HG02884 (cell line): ENCODE results near the gene ERC2.

Experiments used
- ATAC-seq: cut with Tn5 transposase; IDR thresholded peaks from one replicate; pipeline ENCODE4 v1.9.1; 2021; ENCODE audit warnings: mild to moderate bottlenecking, moderate library complexity; ENCODE audit not compliant: unreplicated experiment

ERC2 gene

DNA sequence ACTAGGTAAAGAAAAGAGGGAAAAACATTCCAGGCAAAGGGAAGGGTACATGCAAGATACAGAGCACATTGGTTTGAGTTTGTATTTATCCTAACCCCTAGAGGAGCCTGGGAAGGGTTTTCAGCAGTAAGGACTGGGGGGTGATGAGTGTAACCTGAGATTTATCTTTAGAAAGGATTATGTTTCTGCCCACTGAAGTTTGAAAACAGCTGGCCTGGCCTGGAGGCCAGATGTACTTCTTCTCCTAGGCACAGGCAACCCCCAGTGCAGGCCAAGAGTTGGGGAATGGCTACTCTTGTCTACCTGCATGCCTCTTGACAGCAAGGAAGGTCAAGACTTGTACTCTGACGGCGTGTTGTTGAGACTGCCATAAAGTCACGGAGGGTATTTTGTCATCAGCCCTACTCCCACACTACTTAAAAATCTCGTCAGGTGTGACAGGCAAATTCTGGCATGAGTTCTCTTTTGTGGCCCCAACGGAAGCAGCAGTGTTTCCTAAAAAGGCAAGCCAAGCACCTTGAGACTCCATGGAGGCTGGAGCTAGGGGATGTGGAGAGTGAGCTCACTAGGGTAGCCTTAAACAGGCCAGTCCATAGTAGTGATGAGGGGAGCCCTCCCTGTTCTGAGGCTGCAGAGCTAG, 739.7 kb downstream of the ERC2 start:
- no peak for ATAC-seq

DNA sequence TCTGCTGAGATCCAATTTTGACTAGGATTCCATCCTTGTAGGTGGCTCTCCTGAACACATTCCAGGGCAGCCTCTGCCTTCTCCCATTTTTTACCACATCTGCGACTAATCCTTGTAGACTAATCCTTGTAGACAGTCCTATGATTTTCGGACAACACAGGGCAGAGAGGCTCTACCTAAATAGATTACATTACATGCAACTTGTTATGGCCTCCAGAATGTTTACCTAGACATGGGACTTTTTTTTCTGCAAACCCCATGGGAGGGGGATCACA, 741.8 kb downstream of the ERC2 start:
- no peak for ATAC-seq

DNA sequence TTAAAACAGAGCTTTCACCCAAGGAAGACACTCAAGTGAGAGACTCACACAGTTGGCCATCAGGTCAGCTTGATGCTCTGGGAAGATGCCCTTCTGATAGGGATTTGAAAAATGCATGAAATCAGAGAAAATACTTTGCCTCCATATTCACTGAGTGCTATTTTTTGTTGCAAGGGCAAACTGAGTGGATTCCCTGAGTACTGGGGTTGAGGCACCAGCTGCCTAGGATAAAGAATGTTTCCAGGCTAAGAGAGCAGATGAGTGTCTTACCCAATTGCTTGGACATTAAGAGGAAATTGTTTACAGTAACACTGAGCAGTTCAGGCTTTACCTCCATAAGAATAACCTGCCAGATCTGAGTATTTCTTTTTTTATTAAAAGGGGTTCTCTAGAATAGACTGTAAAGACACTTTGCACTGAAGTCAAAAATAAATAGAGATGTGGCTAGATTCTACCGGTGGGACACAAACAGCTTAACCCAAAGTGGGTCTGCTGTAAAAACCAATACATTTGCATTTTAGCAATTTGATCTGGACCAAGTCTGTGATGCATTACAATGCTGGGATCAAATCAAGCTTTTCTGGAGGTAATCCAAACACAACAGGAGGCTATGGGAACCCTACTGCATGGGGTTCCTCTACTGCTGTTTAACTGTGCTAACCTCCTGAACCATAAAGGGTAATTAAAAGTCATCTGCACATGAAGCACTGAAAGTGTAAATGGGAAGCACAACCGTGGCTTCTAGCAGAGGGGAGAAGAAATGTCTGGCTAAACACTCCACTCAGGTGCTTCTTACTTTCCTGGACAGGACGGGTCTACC, 742.4 kb downstream of the ERC2 start:
- ATAC-seq: no peak

DNA sequence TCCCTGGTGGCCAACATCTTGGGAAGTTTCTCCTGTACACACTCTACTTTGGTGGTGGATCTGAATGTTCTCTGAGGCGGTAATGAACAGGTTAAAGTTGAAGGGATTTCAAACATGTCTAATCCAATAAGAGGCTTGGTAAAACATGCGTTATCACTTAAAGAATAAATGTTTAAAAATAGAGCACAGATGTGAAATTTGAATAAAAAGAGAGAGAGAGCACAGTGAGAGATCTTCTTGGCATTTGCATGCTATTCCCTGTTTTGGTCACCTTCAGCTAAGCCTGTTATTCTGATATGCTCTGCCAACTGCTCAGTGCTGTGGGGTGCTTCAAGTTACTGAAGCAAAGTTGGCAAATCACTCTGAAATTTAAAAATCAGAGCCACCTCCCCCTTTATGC, 743.4 kb downstream of the ERC2 start:
- ATAC-seq: peak; percentile 60

DNA sequence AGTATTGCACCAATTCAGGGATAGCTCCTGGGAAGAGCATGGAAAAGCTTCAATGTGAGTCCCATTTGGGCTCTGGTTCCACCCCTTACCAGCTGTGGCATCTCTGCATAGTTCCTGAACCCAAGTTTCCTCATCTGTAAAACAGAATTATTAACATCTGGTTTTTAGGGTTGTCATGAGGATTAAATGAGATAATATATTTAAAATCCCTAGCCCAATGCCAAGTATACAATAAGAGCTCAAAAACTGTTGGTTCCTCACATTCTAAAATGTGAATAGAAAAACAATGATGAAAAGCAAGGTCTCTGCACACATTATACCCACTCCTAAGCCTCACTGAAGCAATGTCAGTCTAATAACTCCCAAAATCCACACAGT, 743.9 kb downstream of the ERC2 start:
- ATAC-seq: no peak

DNA sequence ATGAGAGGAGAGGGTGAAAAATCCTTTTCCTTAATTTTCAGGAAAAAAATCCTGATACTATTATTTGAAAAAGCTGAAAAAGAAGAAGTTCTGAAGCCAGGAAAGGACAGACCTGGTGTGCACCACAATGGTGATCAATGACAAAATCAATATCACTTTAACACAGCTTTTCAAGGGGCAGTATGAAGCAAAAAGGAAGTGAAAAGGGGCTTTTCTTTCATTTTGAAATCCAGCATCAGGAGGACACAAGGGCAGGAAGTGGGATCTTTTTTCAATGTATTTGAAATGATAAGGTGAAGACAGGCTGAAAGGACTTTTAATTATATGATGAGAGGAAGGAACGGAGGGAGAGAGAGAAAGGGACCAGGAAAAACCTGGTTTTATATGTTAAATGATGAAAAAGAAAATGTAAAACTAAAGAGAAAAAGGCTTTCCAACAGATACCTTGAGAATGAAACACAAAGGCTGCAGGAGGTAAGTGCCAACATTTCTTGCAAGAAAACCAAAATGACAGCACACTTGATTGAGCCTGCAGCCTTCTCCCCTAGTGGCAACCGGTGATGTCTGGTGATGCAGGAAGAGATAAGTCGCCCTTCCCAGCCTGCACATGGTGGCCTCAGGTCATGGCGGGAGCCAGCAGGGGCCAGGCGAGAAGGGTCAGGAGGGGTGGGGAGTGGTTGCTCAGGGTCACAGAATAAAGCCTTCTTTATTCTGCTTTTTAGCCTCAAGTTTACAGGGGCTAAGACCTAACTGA, 744.4 kb downstream of the ERC2 start:
- no peak for ATAC-seq

DNA sequence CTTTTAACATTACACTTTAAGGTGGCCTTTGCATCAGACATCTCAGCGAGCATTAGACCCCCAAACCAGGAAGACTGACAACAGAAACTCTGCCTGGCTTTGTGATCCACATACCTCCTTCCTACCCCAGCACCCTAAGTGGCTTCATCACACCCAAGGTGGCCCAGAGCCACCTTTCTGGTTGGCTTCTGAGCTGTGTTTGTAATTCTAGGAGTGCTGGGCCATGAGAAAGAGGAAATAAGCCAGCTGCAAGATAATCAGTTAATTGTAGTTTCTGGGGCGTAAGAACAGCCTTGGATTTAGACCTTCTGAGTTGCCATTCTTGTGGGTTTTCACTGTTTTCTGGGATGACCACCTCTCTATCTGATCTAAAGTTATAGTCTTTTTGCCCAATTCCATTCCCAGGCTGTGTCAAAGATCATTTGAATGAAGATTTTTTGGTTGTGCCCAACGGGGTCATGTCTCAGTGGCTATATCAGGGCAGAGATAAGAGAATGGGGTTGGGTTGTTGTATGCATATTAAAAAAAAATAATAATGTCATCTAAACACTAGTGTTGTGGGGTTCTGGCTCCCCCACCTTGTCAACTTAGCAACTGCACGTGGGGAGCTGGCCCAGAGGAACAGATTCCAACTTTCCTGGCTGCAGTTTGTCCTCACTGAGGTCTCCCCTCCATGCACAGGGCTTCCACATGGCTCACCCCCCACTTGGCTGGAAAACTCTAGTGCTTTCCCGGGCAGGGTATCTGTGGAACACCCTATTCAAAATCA, 746.4 kb downstream of the ERC2 start:
- ATAC-seq: no peak

GRCh38 chr3:55720614-55721013, 747.7 kb downstream of the ERC2 start:
- ATAC-seq: no peak

- ATAC-seq: no peak
Observed at GRCh38 chr3:55719508-55719907, 748.8 kb downstream of the ERC2 start.

DNA sequence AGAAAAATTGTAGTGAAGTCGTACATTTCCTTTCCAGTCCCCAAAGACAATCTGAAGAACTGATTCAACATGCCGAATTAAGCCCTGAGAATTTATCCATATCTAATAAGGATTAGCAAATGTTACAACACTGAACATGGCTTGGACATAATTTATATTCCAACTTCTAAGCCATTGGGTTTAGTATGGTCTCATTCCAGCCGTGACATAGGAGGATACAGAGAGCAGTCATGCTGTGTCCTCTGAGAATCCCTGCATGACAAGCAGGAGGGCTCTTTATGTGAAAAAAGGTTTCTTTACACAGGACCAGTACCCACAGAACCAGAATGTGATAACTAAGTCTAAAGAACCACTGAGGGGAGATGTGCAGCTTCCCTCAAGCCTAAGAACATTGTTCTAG, 749.3 kb downstream of the ERC2 start:
- no peak for ATAC-seq

DNA sequence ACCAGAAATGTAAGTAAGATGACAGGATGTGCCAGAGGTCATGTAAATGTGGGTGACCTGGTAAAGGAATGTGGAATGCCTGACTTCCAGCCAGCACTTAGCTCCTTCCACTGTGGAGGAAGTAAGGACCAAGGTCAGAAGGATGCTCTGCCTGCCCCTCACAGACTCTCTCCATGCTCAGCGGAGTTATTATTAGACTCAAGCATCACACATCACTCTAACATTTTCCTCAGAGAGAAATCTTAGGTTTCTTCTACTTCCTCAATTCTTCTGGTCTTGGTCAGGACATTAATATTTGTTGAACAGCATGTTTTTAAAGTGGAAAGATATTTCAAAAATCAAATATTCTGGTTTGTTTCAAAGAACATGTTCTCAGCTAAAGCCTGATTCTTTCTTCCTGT, 749.7 kb downstream of the ERC2 start:
- no peak for ATAC-seq

DNA sequence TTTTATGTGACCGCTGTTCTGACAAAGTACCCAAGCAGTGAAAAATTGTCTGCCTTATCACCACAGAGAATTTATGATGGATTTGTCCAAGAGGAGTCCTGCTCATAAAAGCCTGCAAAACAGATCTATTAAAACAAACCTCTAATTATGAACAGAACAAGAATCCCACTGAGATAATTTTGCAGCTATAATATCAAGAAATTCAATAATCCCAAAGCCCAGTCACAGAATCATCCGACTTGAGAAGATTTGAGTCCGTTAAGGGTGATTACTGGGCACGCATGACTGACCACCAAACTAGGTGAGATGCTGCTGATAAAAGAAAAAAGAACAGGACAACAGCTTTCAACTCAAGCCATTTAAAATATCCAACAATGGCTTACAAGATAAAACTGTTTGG, 750.2 kb downstream of the ERC2 start:
- ATAC-seq: no peak

DNA sequence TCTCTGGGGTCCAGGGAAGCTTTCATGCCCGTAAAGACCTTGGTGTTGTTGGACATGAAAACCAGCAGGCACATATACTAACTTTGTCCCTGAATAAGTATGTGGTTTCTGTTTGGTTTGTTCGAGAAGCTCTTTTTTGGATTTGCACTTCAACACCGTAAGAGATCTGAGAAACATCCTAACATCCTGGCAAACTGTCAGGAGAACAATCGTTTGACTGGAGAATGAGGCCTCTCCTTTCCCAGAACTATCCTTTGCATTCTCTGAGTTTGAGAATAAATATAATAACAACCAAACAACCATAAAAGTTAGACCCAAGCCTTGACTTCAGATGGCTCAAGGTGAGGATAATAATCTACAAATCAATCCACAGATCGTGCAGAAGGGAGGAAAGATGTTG, 750.8 kb downstream of the ERC2 start:
- ATAC-seq: no peak

GRCh38 chr3:55716611-55717225, 751.5 kb downstream of the ERC2 start:
- ATAC-seq: no peak

- ATAC-seq: no peak
Observed at GRCh38 chr3:55716044-55716443, 752.2 kb downstream of the ERC2 start.

DNA sequence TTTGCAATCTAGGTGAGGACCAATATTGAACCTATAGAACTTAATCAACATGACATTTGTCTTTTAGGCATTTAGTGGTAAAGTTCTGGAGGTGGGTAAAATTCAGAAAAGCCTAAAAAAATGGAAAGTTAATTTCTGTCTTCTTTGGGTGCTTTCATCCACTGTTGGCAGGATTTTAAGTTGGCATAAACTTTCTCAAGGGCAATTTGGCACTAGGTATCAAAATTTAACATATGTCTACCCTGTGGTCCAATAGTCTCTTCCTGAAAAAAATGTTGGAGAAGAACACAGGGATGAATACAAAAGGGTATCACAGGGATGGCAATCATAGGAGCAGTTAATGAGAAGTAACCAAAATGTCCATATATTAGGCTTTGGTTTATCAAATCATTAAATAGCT, 754.2 kb downstream of the ERC2 start:
- no peak for ATAC-seq

- no peak for ATAC-seq
Observed at GRCh38 chr3:55711646-55712045, 756.6 kb downstream of the ERC2 start.

DNA sequence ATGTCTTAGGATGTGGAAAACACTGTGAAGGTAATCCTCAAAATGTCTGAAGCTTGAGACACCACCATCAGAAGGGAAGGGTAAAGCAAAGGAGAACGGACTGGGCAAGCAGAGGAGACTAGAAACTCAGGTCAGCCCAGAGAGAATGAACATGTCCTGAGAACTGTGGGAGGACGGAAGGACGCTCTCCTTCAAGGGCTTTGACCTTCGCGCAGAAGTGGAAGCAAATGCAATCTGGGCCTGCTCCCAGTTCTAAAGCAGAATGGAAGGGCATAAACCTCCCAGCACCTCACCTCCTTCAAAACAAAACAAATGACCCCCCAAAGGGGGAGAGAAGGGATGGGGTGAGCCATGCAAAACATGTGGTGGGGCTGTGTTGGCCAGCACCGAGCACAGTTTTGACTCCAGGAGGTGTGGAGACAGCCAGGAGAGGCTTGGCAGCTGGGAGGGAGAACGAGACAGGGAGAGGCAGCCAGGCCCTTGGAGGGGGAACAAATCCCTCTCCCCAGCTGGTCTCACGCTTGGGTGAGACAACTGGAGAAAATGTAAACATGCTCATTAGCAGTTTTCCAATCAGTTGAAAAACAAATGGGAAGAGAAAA, 758.8 kb downstream of the ERC2 start:
- ATAC-seq: no peak

GRCh38 chr3:55708921-55709320, 759.3 kb downstream of the ERC2 start:
- no peak for ATAC-seq

GRCh38 chr3:55708242-55708641, 760.0 kb downstream of the ERC2 start:
- no peak for ATAC-seq

DNA sequence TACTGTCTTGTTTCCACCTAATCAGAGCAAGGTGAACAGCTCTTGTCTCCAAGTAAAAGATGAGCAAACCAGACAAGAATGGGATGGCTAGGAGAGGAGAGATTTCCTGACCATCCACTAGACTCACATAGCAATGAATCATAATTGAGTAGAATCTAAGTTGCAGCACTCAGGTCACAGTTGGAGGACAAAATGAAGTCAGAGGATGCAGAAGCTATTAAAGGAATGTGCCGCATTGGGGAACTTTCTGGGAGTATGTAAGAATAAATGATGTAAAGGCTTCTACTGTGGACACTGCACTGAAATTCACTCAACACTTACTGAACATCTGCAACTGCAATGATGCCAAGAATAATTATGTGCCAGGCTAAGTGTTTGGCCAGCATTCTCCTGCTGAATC, 763.7 kb downstream of the ERC2 start:
- no peak for ATAC-seq
